Measurements from ENCODE around the gene TMEM150C.

TMEM150C gene

DNA sequence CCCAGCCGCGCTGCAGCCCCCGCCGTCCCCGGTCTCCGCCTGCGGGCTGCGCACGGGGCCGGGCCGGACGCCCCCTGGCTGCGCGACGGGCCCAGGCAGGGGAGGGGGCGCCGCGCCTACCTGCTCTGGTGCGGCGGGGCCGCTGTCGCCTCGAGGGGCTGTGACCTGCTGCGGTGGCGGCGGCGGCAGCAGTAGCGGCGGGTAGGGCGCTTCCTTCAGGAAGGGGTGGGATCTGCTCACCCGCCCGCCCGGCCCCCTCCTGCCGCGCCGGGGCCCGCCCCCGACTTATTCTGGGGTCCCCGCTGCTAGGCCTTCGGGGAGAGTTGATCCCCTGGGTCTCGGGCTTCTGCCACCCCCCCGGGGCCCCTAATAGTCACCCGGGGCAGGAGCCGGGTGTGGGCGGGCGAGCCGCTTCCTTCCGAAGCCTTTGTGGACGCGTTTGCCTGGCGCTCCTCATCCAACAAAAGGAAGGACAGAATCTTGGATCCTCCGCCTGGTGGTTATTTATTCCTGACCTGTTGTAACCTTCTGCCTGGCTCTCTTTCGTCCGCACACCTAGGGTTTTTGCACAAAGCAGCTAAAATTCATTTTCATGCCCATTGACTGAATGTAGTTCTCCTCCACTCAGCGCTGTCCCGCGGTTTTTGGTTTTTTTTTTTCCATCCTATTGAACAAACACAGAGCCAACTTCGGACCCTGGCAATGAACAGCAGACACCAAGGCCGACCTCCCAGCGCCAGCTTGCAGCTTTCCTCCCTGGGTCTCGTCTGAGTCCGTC lies at the start of gene TMEM150C:
Gene TMEM150C (minus strand): TSS at position 203 of the 778 bp plus-strand sequence. CDS start 57,331 bp downstream, outside the sequence.
- Histone ChIP-seq H3K4me1 (ENCODE audit: control insufficient read depth, insufficient read depth, low read length) (peaks cover 15% of the 10 kb centered on the region), H3K4me3 (ENCODE audit: low read depth, low read length) (peak within 1 kb of the TSS; percentile 65), H3K27me3 (ENCODE audit: control insufficient read depth, insufficient read depth, low read length) (peaks cover 21% of the 10 kb centered on the region), H3K27ac (ENCODE audit: low read depth, low read length) (no peak within 1 kb of the TSS), H3K9ac (ENCODE audit: low read depth, low read length) (no peak within 1 kb of the TSS; the same call in 1 of the 2 replicates), H3K36me3 (ENCODE audit: control insufficient read depth, insufficient read depth, low read length) (no peaks in the 10 kb centered on the region), H3K9me3 (ENCODE audit: control insufficient read depth, insufficient read depth, low read length) (no peaks in the 10 kb centered on the region)

DNA sequence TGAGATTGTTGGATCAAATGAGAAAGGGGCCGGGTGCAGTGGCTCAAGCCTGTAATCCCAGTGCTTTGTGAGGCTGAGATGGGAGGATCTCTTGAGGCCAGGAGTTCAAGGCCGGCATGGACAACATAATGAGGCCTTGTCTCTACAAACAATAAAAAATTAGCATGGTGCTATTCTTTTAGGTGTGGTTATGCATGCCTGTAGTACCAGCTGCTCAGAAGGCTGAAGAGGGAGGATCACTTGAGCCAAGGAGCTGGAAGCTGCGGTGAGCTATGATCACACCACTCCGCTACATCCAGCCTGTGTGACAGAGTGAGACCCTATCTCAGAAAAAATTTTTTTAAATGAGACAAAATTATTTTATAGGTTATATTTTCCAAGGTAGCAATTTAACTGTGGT lies 49.7 kb upstream of the TMEM150C start:
- H3K9me3 ChIP-seq (ENCODE audit: control insufficient read depth, insufficient read depth, low read length), result no peaks in the 10 kb centered on the region
- no peak overlapping the region for H3K27ac ChIP-seq (ENCODE audit: low read depth, low read length)
- no peak overlapping the region for H3K4me3 ChIP-seq (ENCODE audit: low read depth, low read length)
- no peak overlapping the region for H3K9ac ChIP-seq (ENCODE audit: low read depth, low read length)
- H3K4me1 ChIP-seq (ENCODE audit: control insufficient read depth, insufficient read depth, low read length), result no peaks in the 10 kb centered on the region
- no peaks in the 10 kb centered on the region for H3K36me3 ChIP-seq (ENCODE audit: control insufficient read depth, insufficient read depth, low read length)
- no peaks in the 10 kb centered on the region for H3K27me3 ChIP-seq (ENCODE audit: control insufficient read depth, insufficient read depth, low read length)

DNA sequence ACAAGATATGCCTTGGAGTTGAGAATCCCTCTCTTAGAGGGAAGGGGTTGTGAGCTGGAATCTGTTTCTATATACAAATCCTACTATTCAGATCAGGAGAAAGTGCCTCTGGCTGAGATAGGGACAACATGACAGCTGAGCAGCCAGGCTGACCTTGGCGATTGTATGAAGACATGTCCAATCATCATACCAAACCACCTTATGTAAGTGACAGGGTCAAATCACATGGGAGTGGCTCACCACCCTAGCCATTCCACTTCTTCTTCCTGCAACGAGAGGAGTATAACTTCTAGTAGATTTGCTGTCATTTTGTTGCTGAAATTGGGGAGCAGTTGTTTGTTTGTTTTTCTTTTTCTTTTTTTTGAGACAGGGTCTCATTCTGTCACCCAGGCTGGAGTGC lies 48.3 kb upstream of the TMEM150C start:
- no peak overlapping the region for H3K4me3 ChIP-seq (ENCODE audit: low read depth, low read length)
- no peak overlapping the region for H3K9ac ChIP-seq (ENCODE audit: low read depth, low read length)
- H3K27me3 ChIP-seq (ENCODE audit: control insufficient read depth, insufficient read depth, low read length), result no peaks in the 10 kb centered on the region
- H3K27ac ChIP-seq (ENCODE audit: low read depth, low read length), result no peak overlapping the region
- H3K9me3 ChIP-seq (ENCODE audit: control insufficient read depth, insufficient read depth, low read length), result no peaks in the 10 kb centered on the region
- no peaks in the 10 kb centered on the region for H3K4me1 ChIP-seq (ENCODE audit: control insufficient read depth, insufficient read depth, low read length)
- no peaks in the 10 kb centered on the region for H3K36me3 ChIP-seq (ENCODE audit: control insufficient read depth, insufficient read depth, low read length)

DNA sequence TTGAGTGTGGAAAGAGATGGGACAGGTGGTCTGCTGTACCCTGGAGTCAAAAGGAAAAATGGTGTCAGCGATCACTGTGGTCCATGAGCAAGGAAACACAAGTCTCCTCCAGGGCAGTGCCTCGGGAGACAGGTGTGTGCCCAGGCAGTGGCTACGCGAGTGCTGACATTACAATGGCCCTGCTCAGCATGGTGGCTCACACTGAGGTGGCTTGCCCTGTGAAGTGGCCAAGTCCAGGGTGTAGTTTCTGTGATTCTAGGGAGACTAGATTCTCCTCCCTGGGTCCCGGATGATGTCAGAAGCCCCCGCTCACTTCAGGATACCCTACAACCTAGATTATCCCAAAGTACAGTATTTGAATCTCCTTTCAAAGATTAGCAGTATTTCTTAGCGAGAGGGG lies 44.8 kb upstream of the TMEM150C start:
- H3K9ac ChIP-seq (ENCODE audit: low read depth, low read length), result no peak overlapping the region
- no peak overlapping the region for H3K27ac ChIP-seq (ENCODE audit: low read depth, low read length)
- H3K36me3 ChIP-seq (ENCODE audit: control insufficient read depth, insufficient read depth, low read length), result no peaks in the 10 kb centered on the region
- H3K9me3 ChIP-seq (ENCODE audit: control insufficient read depth, insufficient read depth, low read length), result no peaks in the 10 kb centered on the region
- H3K4me1 ChIP-seq (ENCODE audit: control insufficient read depth, insufficient read depth, low read length), result no peaks in the 10 kb centered on the region
- no peak overlapping the region for H3K4me3 ChIP-seq (ENCODE audit: low read depth, low read length)
- H3K27me3 ChIP-seq (ENCODE audit: control insufficient read depth, insufficient read depth, low read length), result no peaks in the 10 kb centered on the region

DNA sequence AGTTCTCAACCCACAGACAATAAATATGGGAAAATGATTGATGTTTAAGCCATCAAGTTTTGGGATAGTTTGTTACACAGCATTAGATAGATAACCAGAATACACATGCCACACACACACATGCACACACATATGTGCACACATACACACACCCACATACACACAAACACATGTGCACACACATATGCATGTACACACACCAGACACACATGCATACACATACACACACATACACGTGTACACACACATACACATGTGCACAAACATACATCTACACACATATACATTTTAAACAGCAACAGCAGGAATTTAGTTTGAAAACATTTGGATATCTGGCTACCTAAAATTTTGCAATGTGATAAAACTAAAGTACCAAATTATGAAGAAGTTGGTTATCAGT lies 42.7 kb upstream of the TMEM150C start:
- H3K36me3 ChIP-seq (ENCODE audit: control insufficient read depth, insufficient read depth, low read length), result no peaks in the 10 kb centered on the region
- no peaks in the 10 kb centered on the region for H3K27me3 ChIP-seq (ENCODE audit: control insufficient read depth, insufficient read depth, low read length)
- H3K4me3 ChIP-seq (ENCODE audit: low read depth, low read length), result no peak overlapping the region
- no peaks in the 10 kb centered on the region for H3K9me3 ChIP-seq (ENCODE audit: control insufficient read depth, insufficient read depth, low read length)
- no peak overlapping the region for H3K9ac ChIP-seq (ENCODE audit: low read depth, low read length)
- H3K4me1 ChIP-seq (ENCODE audit: control insufficient read depth, insufficient read depth, low read length), result no peaks in the 10 kb centered on the region
- H3K27ac ChIP-seq (ENCODE audit: low read depth, low read length), result no peak overlapping the region

DNA sequence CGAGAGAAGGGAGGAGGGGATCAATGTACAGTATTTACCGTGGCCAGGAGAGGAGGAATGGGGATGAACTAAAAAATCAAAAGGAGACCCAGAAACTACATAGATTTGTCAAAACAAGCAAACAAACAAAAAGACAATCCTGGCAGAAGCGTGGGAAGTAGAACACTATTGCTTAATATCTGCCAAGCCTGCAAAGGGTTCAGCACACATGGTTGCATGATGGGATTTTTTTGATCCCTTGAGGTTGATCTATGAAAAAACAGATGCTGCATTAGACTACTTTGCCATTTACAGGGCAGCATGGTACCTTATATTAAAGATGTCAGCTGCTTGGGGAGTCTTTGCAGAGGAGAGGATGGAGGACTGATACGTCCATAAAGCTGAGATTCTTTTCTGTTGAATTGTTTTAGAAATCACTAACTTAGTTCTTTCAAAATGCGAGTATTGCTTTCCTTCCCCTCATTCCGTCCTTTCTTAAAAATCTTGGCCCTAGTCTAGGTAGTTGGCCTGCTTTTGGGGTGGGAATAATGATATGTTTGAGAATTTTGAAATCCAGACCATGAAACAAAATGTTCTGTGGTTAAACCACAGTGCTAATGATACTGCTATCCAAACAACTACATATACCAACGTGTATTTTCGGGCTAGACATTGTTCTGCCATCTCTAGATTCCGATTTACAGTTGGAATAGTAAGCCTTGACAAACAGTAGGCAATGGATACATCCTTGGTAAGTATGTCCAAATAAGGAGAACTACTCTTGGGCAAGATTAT lies 39.6 kb upstream of the TMEM150C start:
- Histone ChIP-seq H3K9ac (ENCODE audit: low read depth, low read length) (no peak overlapping the region), H3K36me3 (ENCODE audit: control insufficient read depth, insufficient read depth, low read length) (no peaks in the 10 kb centered on the region)

DNA sequence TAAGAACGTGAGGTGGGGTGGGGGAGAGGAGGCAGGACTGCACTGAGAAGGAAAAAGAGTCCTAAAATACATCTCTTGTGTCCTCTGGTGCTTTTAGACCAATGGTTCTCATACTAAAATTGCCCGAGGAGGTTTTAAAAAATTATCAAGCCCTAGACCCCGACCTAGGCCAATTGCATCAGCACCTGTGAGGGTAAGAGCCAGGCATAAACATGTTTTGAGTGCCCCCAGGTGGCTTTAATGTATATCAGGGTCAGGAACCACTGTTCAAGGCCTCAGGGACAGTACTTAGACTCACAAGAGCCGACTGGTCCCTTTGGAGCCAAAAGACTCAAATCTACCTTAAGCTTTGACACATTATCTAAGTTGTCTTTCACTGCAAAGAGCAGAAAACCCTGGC lies 37.5 kb upstream of the TMEM150C start:
- H3K27ac ChIP-seq (ENCODE audit: low read depth, low read length), result no peak overlapping the region
- H3K27me3 ChIP-seq (ENCODE audit: control insufficient read depth, insufficient read depth, low read length), result no peaks in the 10 kb centered on the region
- no peaks in the 10 kb centered on the region for H3K36me3 ChIP-seq (ENCODE audit: control insufficient read depth, insufficient read depth, low read length)
- no peak overlapping the region for H3K9ac ChIP-seq (ENCODE audit: low read depth, low read length)
- no peak overlapping the region for H3K4me3 ChIP-seq (ENCODE audit: low read depth, low read length)
- no peaks in the 10 kb centered on the region for H3K9me3 ChIP-seq (ENCODE audit: control insufficient read depth, insufficient read depth, low read length)
- no peaks in the 10 kb centered on the region for H3K4me1 ChIP-seq (ENCODE audit: control insufficient read depth, insufficient read depth, low read length)

More for the DNA sequence above, 39.6 kb upstream of the TMEM150C start:
- no peaks in the 10 kb centered on the region for H3K27me3 ChIP-seq (ENCODE audit: control insufficient read depth, insufficient read depth, low read length)
- H3K9me3 ChIP-seq (ENCODE audit: control insufficient read depth, insufficient read depth, low read length), result no peaks in the 10 kb centered on the region
- H3K4me3 ChIP-seq (ENCODE audit: low read depth, low read length), result no peak overlapping the region
- H3K27ac ChIP-seq (ENCODE audit: low read depth, low read length), result no peak overlapping the region
- no peaks in the 10 kb centered on the region for H3K4me1 ChIP-seq (ENCODE audit: control insufficient read depth, insufficient read depth, low read length)

DNA sequence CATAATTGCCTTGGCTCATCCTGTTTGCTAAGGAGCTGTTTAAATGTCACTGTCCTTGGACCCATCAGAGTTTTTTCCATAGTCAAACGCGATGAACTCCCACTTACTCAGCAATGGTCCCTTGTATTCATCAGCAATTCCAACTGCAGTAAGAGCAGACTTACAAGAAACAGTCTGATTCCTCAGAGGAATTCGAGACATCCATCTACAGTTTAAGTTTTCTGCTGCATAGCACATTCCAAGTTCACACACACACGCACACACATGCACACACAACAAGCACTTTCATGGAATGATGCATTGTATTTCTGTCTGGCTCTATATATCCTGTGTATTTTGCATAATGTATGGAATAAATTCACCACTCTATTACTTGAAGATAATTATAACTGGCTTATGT lies 32.7 kb upstream of the TMEM150C start:
- Histone ChIP-seq H3K9me3 (ENCODE audit: control insufficient read depth, insufficient read depth, low read length) (no peaks in the 10 kb centered on the region), H3K36me3 (ENCODE audit: control insufficient read depth, insufficient read depth, low read length) (no peaks in the 10 kb centered on the region), H3K4me3 (ENCODE audit: low read depth, low read length) (no peak overlapping the region), H3K27ac (ENCODE audit: low read depth, low read length) (no peak overlapping the region), H3K4me1 (ENCODE audit: control insufficient read depth, insufficient read depth, low read length) (peaks cover 20% of the 10 kb centered on the region), H3K27me3 (ENCODE audit: control insufficient read depth, insufficient read depth, low read length) (no peaks in the 10 kb centered on the region), H3K9ac (ENCODE audit: low read depth, low read length) (no peak overlapping the region)

DNA sequence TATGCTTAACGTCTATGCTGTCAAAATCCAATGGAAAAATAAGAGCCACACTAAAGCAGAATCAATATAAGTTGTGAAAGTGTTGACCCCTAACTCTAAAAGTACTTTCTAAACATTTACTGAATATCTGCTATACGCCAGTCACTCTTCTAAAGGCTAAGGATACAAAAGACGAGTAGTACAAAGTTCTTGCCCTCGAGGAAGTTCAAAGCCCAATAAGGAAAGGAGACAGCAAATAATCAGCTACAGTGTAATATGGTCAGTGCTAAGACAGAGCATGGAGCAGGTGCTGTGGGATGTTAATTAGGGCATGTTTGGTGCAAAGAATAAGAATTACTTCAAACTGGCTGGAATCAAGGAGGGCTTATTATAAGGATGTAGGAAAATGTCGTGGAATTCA lies 31.6 kb upstream of the TMEM150C start:
- Histone ChIP-seq H3K9ac (ENCODE audit: low read depth, low read length) (no peak overlapping the region), H3K9me3 (ENCODE audit: control insufficient read depth, insufficient read depth, low read length) (no peaks in the 10 kb centered on the region), H3K4me3 (ENCODE audit: low read depth, low read length) (no peak overlapping the region), H3K27me3 (ENCODE audit: control insufficient read depth, insufficient read depth, low read length) (no peaks in the 10 kb centered on the region), H3K36me3 (ENCODE audit: control insufficient read depth, insufficient read depth, low read length) (no peaks in the 10 kb centered on the region), H3K4me1 (ENCODE audit: control insufficient read depth, insufficient read depth, low read length) (peaks cover 20% of the 10 kb centered on the region), H3K27ac (ENCODE audit: low read depth, low read length) (no peak overlapping the region)

DNA sequence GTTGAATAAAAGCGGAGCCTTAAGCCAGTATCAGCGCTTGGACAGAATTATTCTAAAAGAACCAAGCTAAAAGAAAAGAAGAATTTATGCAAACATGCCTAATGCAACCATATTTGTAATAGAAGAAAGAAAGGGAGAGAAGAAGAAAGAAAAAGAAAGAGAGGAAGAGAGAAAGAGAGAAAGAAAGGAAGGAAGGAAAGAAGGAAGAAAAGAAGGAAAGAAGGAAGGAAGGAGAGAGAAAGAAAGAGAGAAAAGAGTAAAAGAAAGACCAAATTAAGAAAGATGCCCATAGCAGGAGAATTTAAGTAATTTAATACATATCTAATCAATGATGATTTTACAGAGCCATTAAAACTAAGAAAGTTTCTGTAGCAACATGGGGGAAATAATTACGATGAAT lies 30.9 kb upstream of the TMEM150C start:
- peaks cover 20% of the 10 kb centered on the region for H3K4me1 ChIP-seq (ENCODE audit: control insufficient read depth, insufficient read depth, low read length)
- H3K9ac ChIP-seq (ENCODE audit: low read depth, low read length), result no peak overlapping the region
- H3K27ac ChIP-seq (ENCODE audit: low read depth, low read length), result no peak overlapping the region
- H3K36me3 ChIP-seq (ENCODE audit: control insufficient read depth, insufficient read depth, low read length), result no peaks in the 10 kb centered on the region
- no peaks in the 10 kb centered on the region for H3K9me3 ChIP-seq (ENCODE audit: control insufficient read depth, insufficient read depth, low read length)
- no peak overlapping the region for H3K4me3 ChIP-seq (ENCODE audit: low read depth, low read length)
- no peaks in the 10 kb centered on the region for H3K27me3 ChIP-seq (ENCODE audit: control insufficient read depth, insufficient read depth, low read length)

DNA sequence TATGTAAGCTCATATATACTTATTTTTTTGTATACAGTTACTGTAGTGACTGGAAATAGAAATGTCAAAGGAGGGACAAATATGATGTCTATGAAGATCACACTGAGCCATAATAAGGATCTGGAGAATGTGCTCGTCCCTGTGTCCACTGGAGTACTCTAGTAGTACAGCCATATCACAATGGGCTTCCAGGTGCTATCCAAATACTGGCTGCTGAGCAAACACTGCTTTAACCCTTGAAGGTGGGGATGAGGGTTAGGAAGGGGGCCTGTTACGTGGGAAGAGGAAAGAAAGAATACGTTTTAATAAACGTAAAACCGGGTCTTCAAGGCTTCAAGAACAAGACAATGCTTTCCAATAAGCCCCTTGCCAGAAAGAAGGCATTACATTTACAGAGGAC lies 29.8 kb upstream of the TMEM150C start:
- Histone ChIP-seq H3K27ac (ENCODE audit: low read depth, low read length) (peak overlapping the region; percentile 3), H3K9me3 (ENCODE audit: control insufficient read depth, insufficient read depth, low read length) (no peaks in the 10 kb centered on the region), H3K9ac (ENCODE audit: low read depth, low read length) (no peak overlapping the region), H3K27me3 (ENCODE audit: control insufficient read depth, insufficient read depth, low read length) (no peaks in the 10 kb centered on the region), H3K4me3 (ENCODE audit: low read depth, low read length) (peak overlapping the region; percentile 13; the same call in 1 of the 2 replicates), H3K4me1 (ENCODE audit: control insufficient read depth, insufficient read depth, low read length) (peaks cover 23% of the 10 kb centered on the region), H3K36me3 (ENCODE audit: control insufficient read depth, insufficient read depth, low read length) (no peaks in the 10 kb centered on the region)

All from HUES48 (cell line).